K562 (cell line): ENCODE measurements around the gene SNRNP70. TPM values are rescaled to one million over a fixed set of nuclear protein-coding genes. Genes with fewer than 3 reads are reported as not detected.

ENCODE experiments used
- ARID1B ChIP-seq: fragments of 450-650 bp; IDR thresholded peaks from 2 replicates; pipeline ENCODE4 v1.6.1; 2016; ENCODE audit warnings: antibody characterized with exemption, mild to moderate bottlenecking, inconsistent platforms
- BCOR ChIP-seq: fragments of 450-650 bp; IDR thresholded peaks from 2 replicates; pipeline ENCODE4 v1.6.1; 2016
- HMGN3 ChIP-seq: IDR thresholded peaks from 2 replicates; pipeline ENCODE4 v1.6.1; 2011; ENCODE audit warnings: borderline replicate concordance, low read depth, mild to moderate bottlenecking, mixed read lengths, low read length; ENCODE audit not compliant: insufficient read length; ENCODE audit errors: extremely low read depth
- HNRNPUL1 ChIP-seq: fragments of 200-400 bp; formaldehyde crosslinking; IDR thresholded peaks from 2 replicates; pipeline ENCODE4 v1.6.1; 2017; ENCODE audit warnings: low read length
- ZNF23 ChIP-seq: fragments of 250-450 bp; sonication (Bioruptor Pico); IDR thresholded peaks from 2 replicates; pipeline ENCODE4 v1.4.0; 2020; ENCODE audit warnings: mild to moderate bottlenecking
- polyA plus RNA-seq, 8 experiments: library from polyadenylated mRNA; depleted of rRNA in 4 of 8; stranded (reverse) in 5 of 8; unstranded in 3 of 8; fragments of >200 nt; fragmentation: Nextera tagmentation in 2 of 8; fragmentation: Illumina TruSeq in 1 of 8; extraction: Ambion mirVana in 2 of 8; extraction: Trizol in 1 of 8; gene quantifications; 2 replicates each; pipeline versions ENCODE4 v1.2.1 to v1.2.3, GENCODE V29; 2011 to 2014; ENCODE audit warnings: inconsistent platforms in 1 of 8, missing spikeins in 1 of 8
- total RNA-seq, 7 experiments: library from RNA; depleted of rRNA in 6 of 7; stranded (reverse); fragments of >200 nt in 6 of 7; fragmentation: Illumina TruSeq in 2 of 7; extraction: Trizol in 2 of 7; gene quantifications; 2 replicates each; pipeline versions ENCODE4 v1.2.1 to v1.2.3, GENCODE V29; 2011 to 2021; ENCODE audit warnings: low replicate concordance in 1 of 7
- TF ChIP-seq, protein P1 (sequence below): fragments of 250-450 bp; sonication (Bioruptor Pico); IDR thresholded peaks from 2 replicates; pipeline ENCODE4 v1.5.0; 2021; ENCODE audit warnings: mild to moderate bottlenecking, moderate library complexity
- TF ChIP-seq, protein P2 (sequence below): fragments of 450-650 bp; IDR thresholded peaks from 2 replicates; pipeline ENCODE4 v1.6.1; 2016; ENCODE audit warnings: mild to moderate bottlenecking, moderate library complexity
- TF ChIP-seq, protein P3 (sequence below): fragments of 450-650 bp; IDR thresholded peaks from 2 replicates; pipeline ENCODE4 v1.6.1; 2016

Gene SNRNP70
- total and polyA plus RNA-seq, 9 of the 15 experiments (the other 6 are each of a cell fraction or from before 2014, with no cell fraction given): 2.8 to 496 (median 136) TPM

DNA sequence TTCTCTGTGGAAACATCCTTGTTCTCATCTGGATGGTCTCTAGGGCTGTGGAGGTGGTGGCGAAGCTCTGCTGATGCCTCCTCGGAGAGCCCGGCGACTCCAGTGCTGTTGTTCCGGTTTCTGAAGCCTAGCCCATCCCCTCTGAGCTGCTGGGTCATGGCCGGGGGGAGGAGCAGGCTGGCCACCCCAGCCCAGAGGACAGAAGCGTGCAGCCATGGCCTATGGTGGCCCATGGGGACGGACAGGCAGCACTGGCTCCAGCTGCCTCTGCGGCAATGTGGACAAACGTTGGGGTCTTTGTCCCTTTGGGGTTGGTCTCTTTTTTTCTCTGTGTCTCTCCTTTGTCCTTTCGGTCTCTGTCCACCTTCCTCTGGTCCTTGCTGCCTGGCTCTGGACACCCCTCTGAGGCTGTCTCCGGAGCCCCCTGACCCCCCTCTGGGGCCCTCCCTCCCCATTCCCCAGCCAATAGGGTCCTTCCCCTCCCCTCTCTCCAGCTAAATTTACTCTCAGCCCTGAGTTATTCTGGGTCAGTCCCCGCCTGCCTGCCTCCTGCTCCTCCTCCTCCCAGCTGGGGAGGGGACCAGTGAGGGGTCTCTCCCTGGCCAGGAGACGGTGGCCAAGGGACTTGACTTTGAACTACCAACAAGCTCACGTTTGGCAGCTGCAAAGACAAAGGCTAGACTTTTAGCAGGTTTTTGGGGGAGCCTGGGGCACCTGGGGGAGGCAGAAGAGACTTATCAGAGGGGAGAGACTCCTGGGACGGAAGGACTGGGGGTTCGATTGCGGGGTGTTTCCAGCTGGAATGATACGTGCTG, 70.0 kb downstream of the SNRNP70 start, which contains the start of gene HRC (continued):
- TF ChIP-seq ARID1B (peak; percentile 41; the same call in 1 of the 2 replicates), HNRNPUL1 (no peak), HMGN3 (peak; percentile 58), ZNF23 (CRISPR knock-in tag) (no peak), BCOR (peak; percentile 16; the same call in 1 of the 2 replicates)
- TF ChIP-seq, protein P1, sequence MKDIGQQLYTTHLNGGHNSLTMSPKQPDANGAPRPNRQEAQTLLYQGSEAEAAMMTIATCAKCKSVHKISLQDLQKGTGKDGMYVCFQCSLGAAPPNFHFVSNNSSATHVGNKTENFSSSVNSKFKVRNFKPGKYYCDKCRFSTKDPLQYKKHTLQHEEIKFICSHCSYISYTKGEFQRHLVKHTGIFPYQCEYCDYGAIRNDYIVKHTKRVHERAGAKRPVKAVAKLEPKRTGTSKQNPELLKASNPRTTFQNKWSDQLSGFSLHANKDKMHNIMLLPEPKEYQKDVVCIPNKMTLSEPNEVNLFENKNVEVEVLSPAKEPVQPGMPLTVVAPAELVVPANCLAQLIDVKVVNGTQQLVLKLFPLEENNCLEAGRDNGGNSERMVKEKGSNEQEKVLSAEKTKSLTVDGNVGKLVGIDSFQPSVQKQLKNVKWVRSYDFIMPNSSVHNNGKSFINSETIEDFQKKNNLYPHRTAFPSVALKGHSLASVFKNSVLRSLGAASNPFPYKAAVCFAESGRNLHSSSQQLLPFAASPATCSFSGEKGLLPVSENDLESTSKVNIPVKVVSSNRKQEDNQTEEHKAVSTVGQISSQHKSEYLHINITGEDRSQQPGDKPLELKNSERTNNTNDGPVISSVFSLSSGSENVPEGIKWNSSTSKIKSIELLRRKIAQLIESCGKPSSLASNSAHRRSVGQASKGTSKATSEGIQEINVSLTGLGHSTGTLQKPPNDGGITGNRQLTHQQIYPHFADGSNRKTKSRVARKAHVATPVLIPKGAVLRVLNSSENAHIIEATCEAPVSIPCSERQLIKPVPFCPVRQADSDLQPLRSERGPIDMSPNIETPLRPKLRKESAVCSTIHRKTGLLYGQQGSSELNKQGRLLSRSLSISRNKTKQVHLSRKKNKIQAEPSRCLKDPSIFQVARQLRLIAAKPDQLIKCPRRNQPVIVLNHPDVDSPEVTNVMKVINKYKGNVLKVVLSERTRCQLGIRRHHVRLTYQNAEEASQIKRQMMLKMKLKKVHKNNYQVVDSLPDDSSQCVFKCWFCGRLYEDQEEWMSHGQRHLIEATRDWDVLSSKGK (CRISPR knock-in tag): no peak
- TF ChIP-seq, protein P2, sequence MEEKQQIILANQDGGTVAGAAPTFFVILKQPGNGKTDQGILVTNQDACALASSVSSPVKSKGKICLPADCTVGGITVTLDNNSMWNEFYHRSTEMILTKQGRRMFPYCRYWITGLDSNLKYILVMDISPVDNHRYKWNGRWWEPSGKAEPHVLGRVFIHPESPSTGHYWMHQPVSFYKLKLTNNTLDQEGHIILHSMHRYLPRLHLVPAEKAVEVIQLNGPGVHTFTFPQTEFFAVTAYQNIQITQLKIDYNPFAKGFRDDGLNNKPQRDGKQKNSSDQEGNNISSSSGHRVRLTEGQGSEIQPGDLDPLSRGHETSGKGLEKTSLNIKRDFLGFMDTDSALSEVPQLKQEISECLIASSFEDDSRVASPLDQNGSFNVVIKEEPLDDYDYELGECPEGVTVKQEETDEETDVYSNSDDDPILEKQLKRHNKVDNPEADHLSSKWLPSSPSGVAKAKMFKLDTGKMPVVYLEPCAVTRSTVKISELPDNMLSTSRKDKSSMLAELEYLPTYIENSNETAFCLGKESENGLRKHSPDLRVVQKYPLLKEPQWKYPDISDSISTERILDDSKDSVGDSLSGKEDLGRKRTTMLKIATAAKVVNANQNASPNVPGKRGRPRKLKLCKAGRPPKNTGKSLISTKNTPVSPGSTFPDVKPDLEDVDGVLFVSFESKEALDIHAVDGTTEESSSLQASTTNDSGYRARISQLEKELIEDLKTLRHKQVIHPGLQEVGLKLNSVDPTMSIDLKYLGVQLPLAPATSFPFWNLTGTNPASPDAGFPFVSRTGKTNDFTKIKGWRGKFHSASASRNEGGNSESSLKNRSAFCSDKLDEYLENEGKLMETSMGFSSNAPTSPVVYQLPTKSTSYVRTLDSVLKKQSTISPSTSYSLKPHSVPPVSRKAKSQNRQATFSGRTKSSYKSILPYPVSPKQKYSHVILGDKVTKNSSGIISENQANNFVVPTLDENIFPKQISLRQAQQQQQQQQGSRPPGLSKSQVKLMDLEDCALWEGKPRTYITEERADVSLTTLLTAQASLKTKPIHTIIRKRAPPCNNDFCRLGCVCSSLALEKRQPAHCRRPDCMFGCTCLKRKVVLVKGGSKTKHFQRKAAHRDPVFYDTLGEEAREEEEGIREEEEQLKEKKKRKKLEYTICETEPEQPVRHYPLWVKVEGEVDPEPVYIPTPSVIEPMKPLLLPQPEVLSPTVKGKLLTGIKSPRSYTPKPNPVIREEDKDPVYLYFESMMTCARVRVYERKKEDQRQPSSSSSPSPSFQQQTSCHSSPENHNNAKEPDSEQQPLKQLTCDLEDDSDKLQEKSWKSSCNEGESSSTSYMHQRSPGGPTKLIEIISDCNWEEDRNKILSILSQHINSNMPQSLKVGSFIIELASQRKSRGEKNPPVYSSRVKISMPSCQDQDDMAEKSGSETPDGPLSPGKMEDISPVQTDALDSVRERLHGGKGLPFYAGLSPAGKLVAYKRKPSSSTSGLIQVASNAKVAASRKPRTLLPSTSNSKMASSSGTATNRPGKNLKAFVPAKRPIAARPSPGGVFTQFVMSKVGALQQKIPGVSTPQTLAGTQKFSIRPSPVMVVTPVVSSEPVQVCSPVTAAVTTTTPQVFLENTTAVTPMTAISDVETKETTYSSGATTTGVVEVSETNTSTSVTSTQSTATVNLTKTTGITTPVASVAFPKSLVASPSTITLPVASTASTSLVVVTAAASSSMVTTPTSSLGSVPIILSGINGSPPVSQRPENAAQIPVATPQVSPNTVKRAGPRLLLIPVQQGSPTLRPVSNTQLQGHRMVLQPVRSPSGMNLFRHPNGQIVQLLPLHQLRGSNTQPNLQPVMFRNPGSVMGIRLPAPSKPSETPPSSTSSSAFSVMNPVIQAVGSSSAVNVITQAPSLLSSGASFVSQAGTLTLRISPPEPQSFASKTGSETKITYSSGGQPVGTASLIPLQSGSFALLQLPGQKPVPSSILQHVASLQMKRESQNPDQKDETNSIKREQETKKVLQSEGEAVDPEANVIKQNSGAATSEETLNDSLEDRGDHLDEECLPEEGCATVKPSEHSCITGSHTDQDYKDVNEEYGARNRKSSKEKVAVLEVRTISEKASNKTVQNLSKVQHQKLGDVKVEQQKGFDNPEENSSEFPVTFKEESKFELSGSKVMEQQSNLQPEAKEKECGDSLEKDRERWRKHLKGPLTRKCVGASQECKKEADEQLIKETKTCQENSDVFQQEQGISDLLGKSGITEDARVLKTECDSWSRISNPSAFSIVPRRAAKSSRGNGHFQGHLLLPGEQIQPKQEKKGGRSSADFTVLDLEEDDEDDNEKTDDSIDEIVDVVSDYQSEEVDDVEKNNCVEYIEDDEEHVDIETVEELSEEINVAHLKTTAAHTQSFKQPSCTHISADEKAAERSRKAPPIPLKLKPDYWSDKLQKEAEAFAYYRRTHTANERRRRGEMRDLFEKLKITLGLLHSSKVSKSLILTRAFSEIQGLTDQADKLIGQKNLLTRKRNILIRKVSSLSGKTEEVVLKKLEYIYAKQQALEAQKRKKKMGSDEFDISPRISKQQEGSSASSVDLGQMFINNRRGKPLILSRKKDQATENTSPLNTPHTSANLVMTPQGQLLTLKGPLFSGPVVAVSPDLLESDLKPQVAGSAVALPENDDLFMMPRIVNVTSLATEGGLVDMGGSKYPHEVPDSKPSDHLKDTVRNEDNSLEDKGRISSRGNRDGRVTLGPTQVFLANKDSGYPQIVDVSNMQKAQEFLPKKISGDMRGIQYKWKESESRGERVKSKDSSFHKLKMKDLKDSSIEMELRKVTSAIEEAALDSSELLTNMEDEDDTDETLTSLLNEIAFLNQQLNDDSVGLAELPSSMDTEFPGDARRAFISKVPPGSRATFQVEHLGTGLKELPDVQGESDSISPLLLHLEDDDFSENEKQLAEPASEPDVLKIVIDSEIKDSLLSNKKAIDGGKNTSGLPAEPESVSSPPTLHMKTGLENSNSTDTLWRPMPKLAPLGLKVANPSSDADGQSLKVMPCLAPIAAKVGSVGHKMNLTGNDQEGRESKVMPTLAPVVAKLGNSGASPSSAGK: peak; percentile 33; the same call in 1 of the 2 replicates
- TF ChIP-seq, protein P3, sequence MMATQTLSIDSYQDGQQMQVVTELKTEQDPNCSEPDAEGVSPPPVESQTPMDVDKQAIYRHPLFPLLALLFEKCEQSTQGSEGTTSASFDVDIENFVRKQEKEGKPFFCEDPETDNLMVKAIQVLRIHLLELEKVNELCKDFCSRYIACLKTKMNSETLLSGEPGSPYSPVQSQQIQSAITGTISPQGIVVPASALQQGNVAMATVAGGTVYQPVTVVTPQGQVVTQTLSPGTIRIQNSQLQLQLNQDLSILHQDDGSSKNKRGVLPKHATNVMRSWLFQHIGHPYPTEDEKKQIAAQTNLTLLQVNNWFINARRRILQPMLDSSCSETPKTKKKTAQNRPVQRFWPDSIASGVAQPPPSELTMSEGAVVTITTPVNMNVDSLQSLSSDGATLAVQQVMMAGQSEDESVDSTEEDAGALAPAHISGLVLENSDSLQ: peak; percentile 12; the same call in 1 of the 2 replicates
